HEK293 (cell line): ENCODE measurements around the gene FHAD1.

ENCODE experiments used
- CTCF ChIA-PET: fragments of 350-600 bp; formaldehyde crosslinking; extraction: SDS; loops from one replicate; lab custom pipeline; 2021; ENCODE audit warnings: antibody characterized with exemption; lab: Yijun Ruan, JAX
- POLR2A ChIA-PET: fragments of 300-600 bp; formaldehyde crosslinking; extraction: SDS; loops from one replicate; lab custom pipeline; 2020; ENCODE audit warnings: antibody characterized with exemption, inconsistent platforms; lab: Yijun Ruan, JAX
- H3K27ac ChIP-seq: fragments of 200-500 bp; sonication (Bioruptor generic); 2 replicates; pipeline ENCODE4 v1.5.1; 2014; ENCODE audit warnings: low read depth, low read length, control low read depth, inconsistent platforms; ENCODE audit errors: extremely low read depth
- H3K36me3 ChIP-seq, 2 experiments: fragments of 200-500 bp in 1 of 2; sonication (Bioruptor generic) in 1 of 2; 1 replicate in 1 of 2; 2 replicates in 1 of 2; pipeline ENCODE4 v1.5.1; 2014 to 2017; ENCODE audit warnings: inconsistent platforms in 2 of 2, low read length in 2 of 2; ENCODE audit not compliant: control insufficient read depth in 2 of 2, insufficient read depth in 1 of 2
- H3K4me1 ChIP-seq: fragments of 200-500 bp; sonication (Bioruptor generic); 2 replicates; pipeline ENCODE4 v1.5.1; 2014; ENCODE audit warnings: mild to moderate bottlenecking, low read length, inconsistent platforms; ENCODE audit not compliant: control insufficient read depth, insufficient read depth
- H3K4me3 ChIP-seq: 2 replicates; pipeline ENCODE4 v1.5.1; 2011; ENCODE audit warnings: low read depth, mild to moderate bottlenecking, control low read depth, low read length, moderate library complexity
- H3K9me3 ChIP-seq: fragments of 200-500 bp; sonication (Bioruptor generic); 2 replicates; pipeline ENCODE4 v1.5.1; 2014; ENCODE audit warnings: low read depth, low read length, inconsistent platforms; ENCODE audit not compliant: control insufficient read depth, insufficient read depth
- EGR2 ChIP-seq: fragments of 450-650 bp; formaldehyde crosslinking; IDR thresholded peaks from 2 replicates; pipeline ENCODE4 v1.5.1; 2016; ENCODE audit warnings: low read depth, missing biosample characterization, missing genetic modification characterization
- HOXA7 ChIP-seq: sonication (generic); formaldehyde crosslinking; IDR thresholded peaks from 2 replicates; pipeline ENCODE4 v1.8.1; 2022; ENCODE audit warnings: missing genetic modification reagents, borderline replicate concordance
- HOXC10 ChIP-seq: sonication (generic); formaldehyde crosslinking; IDR thresholded peaks from 2 replicates; pipeline ENCODE4 v1.8.1; 2023; ENCODE audit warnings: mild to moderate bottlenecking, missing genetic modification reagents
- KLF1 ChIP-seq: fragments of 450-650 bp; formaldehyde crosslinking; IDR thresholded peaks from 2 replicates; pipeline ENCODE4 v1.5.1; 2016; ENCODE audit warnings: missing biosample characterization, missing genetic modification characterization
- MEIS1 ChIP-seq: sonication (generic); formaldehyde crosslinking; IDR thresholded peaks from 2 replicates; pipeline ENCODE4 v1.8.1; 2022; ENCODE audit warnings: missing genetic modification reagents, mild to moderate bottlenecking, borderline replicate concordance
- MZF1 ChIP-seq: fragments of 450-650 bp; formaldehyde crosslinking; IDR thresholded peaks from 2 replicates; pipeline ENCODE4 v1.5.1; 2017; ENCODE audit warnings: missing biosample characterization, missing genetic modification characterization, borderline replicate concordance
- YY2 ChIP-seq: fragments of 450-650 bp; formaldehyde crosslinking; IDR thresholded peaks from 2 replicates; pipeline ENCODE4 v1.5.1; 2016; ENCODE audit warnings: missing biosample characterization, missing genetic modification characterization
- ZBTB6 ChIP-seq: fragments of 450-650 bp; formaldehyde crosslinking; IDR thresholded peaks from 2 replicates; pipeline ENCODE4 v1.5.1; 2017; ENCODE audit warnings: missing biosample characterization, missing genetic modification characterization
- ZEB2 ChIP-seq: fragments of 450-650 bp; formaldehyde crosslinking; IDR thresholded peaks from 2 replicates; pipeline ENCODE4 v1.5.1; 2016; ENCODE audit warnings: missing biosample characterization, missing genetic modification characterization
- ZFHX2 ChIP-seq: fragments of 450-650 bp; formaldehyde crosslinking; conservative IDR thresholded peaks from 2 replicates; pipeline ENCODE4 v1.5.1; 2016; ENCODE audit warnings: missing biosample characterization, missing genetic modification characterization
- ZFP37 ChIP-seq: fragments of 450-650 bp; formaldehyde crosslinking; IDR thresholded peaks from 2 replicates; pipeline ENCODE4 v1.5.1; 2016; ENCODE audit warnings: missing biosample characterization, missing genetic modification characterization
- ZFP69B ChIP-seq: fragments of 450-650 bp; formaldehyde crosslinking; IDR thresholded peaks from 2 replicates; pipeline ENCODE4 v1.5.1; 2016; ENCODE audit warnings: missing biosample characterization, missing genetic modification characterization
- ZNF16 ChIP-seq: fragments of 450-650 bp; formaldehyde crosslinking; IDR thresholded peaks from 2 replicates; pipeline ENCODE4 v1.5.1; 2016; ENCODE audit warnings: low read depth, missing biosample characterization, missing genetic modification characterization
- ZNF2 ChIP-seq: fragments of 450-650 bp; formaldehyde crosslinking; IDR thresholded peaks from 2 replicates; pipeline ENCODE4 v1.5.1; 2016; ENCODE audit warnings: missing biosample characterization, missing genetic modification characterization
- ZNF211 ChIP-seq: fragments of 450-650 bp; formaldehyde crosslinking; IDR thresholded peaks from 2 replicates; pipeline ENCODE4 v1.5.1; 2016; ENCODE audit warnings: low read depth, missing biosample characterization, missing genetic modification characterization
- ZNF266 ChIP-seq: fragments of 450-650 bp; formaldehyde crosslinking; IDR thresholded peaks from 2 replicates; pipeline ENCODE4 v1.5.1; 2016; ENCODE audit warnings: missing biosample characterization, missing genetic modification characterization, low read depth
- ZNF341 ChIP-seq: fragments of 450-650 bp; formaldehyde crosslinking; IDR thresholded peaks from 2 replicates; pipeline ENCODE4; 2016; ENCODE audit warnings: low read depth, missing biosample characterization, missing genetic modification characterization
- ZNF394 ChIP-seq: fragments of 450-650 bp; formaldehyde crosslinking; IDR thresholded peaks from 2 replicates; pipeline ENCODE4 v1.5.1; 2016; ENCODE audit warnings: missing biosample characterization, missing genetic modification characterization, mild to moderate bottlenecking, moderate library complexity, borderline replicate concordance
- ZNF416 ChIP-seq: fragments of 450-650 bp; formaldehyde crosslinking; IDR thresholded peaks from 2 replicates; pipeline ENCODE4 v1.5.1; 2016; ENCODE audit warnings: missing biosample characterization, missing genetic modification characterization
- ZNF426 ChIP-seq: fragments of 450-650 bp; formaldehyde crosslinking; IDR thresholded peaks from 2 replicates; pipeline ENCODE4 v1.5.1; 2017; ENCODE audit warnings: missing biosample characterization, missing genetic modification characterization, mild to moderate bottlenecking, inconsistent platforms, moderate library complexity
- ZNF548 ChIP-seq: fragments of 450-650 bp; formaldehyde crosslinking; IDR thresholded peaks from 2 replicates; pipeline ENCODE4 v1.5.1; 2016; ENCODE audit warnings: missing biosample characterization, missing genetic modification characterization
- ZNF600 ChIP-seq: fragments of 450-650 bp; formaldehyde crosslinking; IDR thresholded peaks from 2 replicates; pipeline ENCODE4 v1.5.1; 2016; ENCODE audit warnings: missing biosample characterization, missing genetic modification characterization
- ZNF626 ChIP-seq: fragments of 450-650 bp; sonication (Bioruptor Pico); formaldehyde crosslinking; IDR thresholded peaks from 2 replicates; pipeline ENCODE4 v1.5.1; 2018; ENCODE audit warnings: missing biosample characterization, missing genetic modification characterization, inconsistent platforms
- ZNF670 ChIP-seq: fragments of 450-650 bp; formaldehyde crosslinking; IDR thresholded peaks from 2 replicates; pipeline ENCODE4 v1.5.1; 2016; ENCODE audit warnings: missing biosample characterization, missing genetic modification characterization, low read depth
- ZNF677 ChIP-seq: fragments of 450-650 bp; IDR thresholded peaks from 2 replicates; pipeline ENCODE4 v1.5.0; 2018; ENCODE audit warnings: missing biosample characterization, mild to moderate bottlenecking, missing genetic modification characterization, moderate library complexity
- TF ChIP-seq, protein P1 (sequence below): fragments of 450-650 bp; formaldehyde crosslinking; IDR thresholded peaks from 2 replicates; pipeline ENCODE4 v1.5.1; 2016; ENCODE audit warnings: missing biosample characterization, missing genetic modification characterization
- TF ChIP-seq, protein P2 (sequence below): fragments of 450-650 bp; formaldehyde crosslinking; IDR thresholded peaks from 2 replicates; pipeline ENCODE4 v1.5.1; 2016; ENCODE audit warnings: missing biosample characterization, missing genetic modification characterization, borderline replicate concordance

The FHAD1 gene

DNA sequence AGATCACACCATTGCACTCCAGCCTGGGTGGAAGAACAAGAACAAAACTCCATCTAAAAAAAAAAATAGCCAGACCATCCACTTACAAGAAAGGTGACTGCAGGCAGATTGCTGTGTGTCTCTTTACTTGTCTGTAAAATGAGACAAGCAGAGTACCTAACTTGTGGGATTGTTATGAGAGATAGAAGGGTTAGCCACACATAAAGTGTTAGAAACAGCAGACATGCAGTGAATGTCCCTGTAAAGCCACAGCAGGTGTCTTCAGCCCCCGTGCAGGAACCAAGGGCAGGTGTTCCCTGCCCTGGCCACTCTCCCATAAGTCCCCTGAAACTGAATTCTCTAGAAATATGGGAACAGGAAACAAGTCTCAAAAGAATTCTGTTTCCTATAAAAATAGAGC, 121.9 kb downstream of the FHAD1 start:
- ChIA-PET POLR2A (no interaction called here), CTCF (interaction anchor here (0.6 to 0.9 kb wide), 2 partner anchors 23 to 45 kb away, joined by 3 to 4 read pairs; no protein-coding TSS in a partner anchor)
- TF ChIP-seq ZNF266 (tag by site-specific recombination) (no peak), ZNF16 (tag by site-specific recombination) (no peak), ZNF394 (tag by site-specific recombination) (no peak), MEIS1 (CRISPR knock-in tag) (no peak), ZNF677 (no peak), ZNF416 (tag by site-specific recombination) (no peak), ZEB2 (tag by site-specific recombination) (no peak), ZFP37 (tag by site-specific recombination) (no peak), ZNF600 (tag by site-specific recombination) (no peak), ZNF2 (tag by site-specific recombination) (no peak)
- TF ChIP-seq, protein P1, sequence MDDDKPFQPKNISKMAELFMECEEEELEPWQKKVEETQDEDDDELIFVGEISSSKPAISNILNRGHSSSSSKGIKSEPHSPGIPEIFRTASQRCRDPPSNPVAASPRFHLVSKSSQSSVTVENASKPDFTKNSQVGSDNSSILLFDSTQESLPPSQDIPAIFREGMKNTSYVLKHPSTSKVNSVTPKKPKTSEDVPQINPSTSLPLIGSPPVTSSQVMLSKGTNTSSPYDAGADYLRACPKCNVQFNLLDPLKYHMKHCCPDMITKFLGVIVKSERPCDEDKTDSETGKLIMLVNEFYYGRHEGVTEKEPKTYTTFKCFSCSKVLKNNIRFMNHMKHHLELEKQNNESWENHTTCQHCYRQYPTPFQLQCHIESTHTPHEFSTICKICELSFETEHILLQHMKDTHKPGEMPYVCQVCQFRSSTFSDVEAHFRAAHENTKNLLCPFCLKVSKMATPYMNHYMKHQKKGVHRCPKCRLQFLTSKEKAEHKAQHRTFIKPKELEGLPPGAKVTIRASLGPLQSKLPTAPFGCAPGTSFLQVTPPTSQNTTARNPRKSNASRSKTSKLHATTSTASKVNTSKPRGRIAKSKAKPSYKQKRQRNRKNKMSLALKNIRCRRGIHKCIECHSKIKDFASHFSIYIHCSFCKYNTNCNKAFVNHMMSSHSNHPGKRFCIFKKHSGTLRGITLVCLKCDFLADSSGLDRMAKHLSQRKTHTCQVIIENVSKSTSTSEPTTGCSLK: no peak
- TF ChIP-seq, protein P2, sequence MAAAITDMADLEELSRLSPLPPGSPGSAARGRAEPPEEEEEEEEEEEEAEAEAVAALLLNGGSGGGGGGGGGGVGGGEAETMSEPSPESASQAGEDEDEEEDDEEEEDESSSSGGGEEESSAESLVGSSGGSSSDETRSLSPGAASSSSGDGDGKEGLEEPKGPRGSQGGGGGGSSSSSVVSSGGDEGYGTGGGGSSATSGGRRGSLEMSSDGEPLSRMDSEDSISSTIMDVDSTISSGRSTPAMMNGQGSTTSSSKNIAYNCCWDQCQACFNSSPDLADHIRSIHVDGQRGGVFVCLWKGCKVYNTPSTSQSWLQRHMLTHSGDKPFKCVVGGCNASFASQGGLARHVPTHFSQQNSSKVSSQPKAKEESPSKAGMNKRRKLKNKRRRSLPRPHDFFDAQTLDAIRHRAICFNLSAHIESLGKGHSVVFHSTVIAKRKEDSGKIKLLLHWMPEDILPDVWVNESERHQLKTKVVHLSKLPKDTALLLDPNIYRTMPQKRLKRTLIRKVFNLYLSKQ (tag by site-specific recombination): no peak
- Histone ChIP-seq H3K4me3 (no peak overlapping the region), H3K36me3 (no peaks in the 10 kb centered on the region), H3K4me1 (no peaks in the 10 kb centered on the region), H3K27ac (no peak overlapping the region), H3K9me3 (no peaks in the 10 kb centered on the region)

GRCh38 chr1:15370268-15370667, 123.2 kb downstream of the FHAD1 start:
- H3K4me3 ChIP-seq: no peak overlapping the region
- peak; percentile 94; the same call in 1 of the 2 replicates for TF ChIP-seq MZF1 (tag by site-specific recombination)
- TF ChIP-seq ZFP37 (tag by site-specific recombination): no peak
- H3K9me3 ChIP-seq: no peaks in the 10 kb centered on the region
- POLR2A ChIA-PET: no interaction called here
- CTCF ChIA-PET: no interaction called here
- no peaks in the 10 kb centered on the region for H3K36me3 ChIP-seq
- no peaks in the 10 kb centered on the region for H3K4me1 ChIP-seq
- no peak overlapping the region for H3K27ac ChIP-seq

- Histone ChIP-seq H3K9me3 (no peaks in the 10 kb centered on the region), H3K36me3 (no peaks in the 10 kb centered on the region), H3K4me1 (no peaks in the 10 kb centered on the region), H3K27ac (no peak overlapping the region), H3K4me3 (no peak overlapping the region)
- ChIA-PET CTCF (no interaction called here), POLR2A (no interaction called here)
- TF ChIP-seq ZNF548 (tag by site-specific recombination) (no peak), HOXA7 (CRISPR knock-in tag) (no peak), ZFP69B (no peak), EGR2 (peak; percentile 87), ZFHX2 (tag by site-specific recombination) (peak; percentile 85), ZNF341 (tag by site-specific recombination) (peak; percentile 48), ZBTB6 (no peak), HOXC10 (CRISPR knock-in tag) (no peak), KLF1 (no peak), ZNF626 (tag by site-specific recombination) (no peak), ZNF211 (tag by site-specific recombination) (no peak), ZNF426 (no peak), YY2 (tag by site-specific recombination) (no peak), ZNF670 (tag by site-specific recombination) (no peak)
These were observed 123.9 kb downstream of the FHAD1 start for GRCh38 chr1:15370781-15371520.
